Endothelial cell of umbilical vein (primary cell): Measurements from ENCODE around the gene WDR72.

Source experiments
- EZH2 ChIP-seq: IDR thresholded peaks from 2 replicates; pipeline ENCODE4 v1.6.1; 2012; ENCODE audit warnings: borderline replicate concordance, low read depth, mild to moderate bottlenecking, moderate library complexity, low read length, inconsistent platforms; ENCODE audit not compliant: severe bottlenecking
- FOS ChIP-seq: IDR thresholded peaks from 2 replicates; pipeline ENCODE4 v1.6.1; 2011; ENCODE audit warnings: mild to moderate bottlenecking, low read length, moderate library complexity, borderline replicate concordance; ENCODE audit not compliant: insufficient read depth
- GATA2 ChIP-seq: IDR thresholded peaks from 2 replicates; pipeline ENCODE4 v1.7.0; 2011; ENCODE audit warnings: low read depth, mild to moderate bottlenecking, moderate library complexity, mixed read lengths, low read length; ENCODE audit not compliant: insufficient read length, insufficient read depth
- JUN ChIP-seq: IDR thresholded peaks from 2 replicates; pipeline ENCODE4 v1.6.1; 2011; ENCODE audit warnings: borderline replicate concordance, low read depth; ENCODE audit not compliant: insufficient read length, insufficient read depth
- MYC ChIP-seq: IDR thresholded peaks from one replicate; pipeline ENCODE4 v1.6.1; 2011; ENCODE audit warnings: mild to moderate bottlenecking, low read depth, low read length
- POLR2A ChIP-seq: IDR thresholded peaks from 2 replicates; pipeline ENCODE4 v1.6.1; 2012; ENCODE audit warnings: low read depth, mild to moderate bottlenecking, control low read depth, low read length
- POLR2AphosphoS5 ChIP-seq: IDR thresholded peaks from 2 replicates; pipeline ENCODE4 v1.6.1; 2012; ENCODE audit warnings: low read depth, mild to moderate bottlenecking, control low read depth, low read length, moderate library complexity; ENCODE audit not compliant: insufficient read depth
- TF ChIP-seq, protein P1 (sequence below), 2 donors: IDR thresholded peaks; 1 replicate in 1 of 2; 2 replicates in 1 of 2; pipeline ENCODE4 v1.5.1; 2011; ENCODE audit warnings: low read length in 2 of 2, mild to moderate bottlenecking in 2 of 2, moderate library complexity in 2 of 2, control low read depth in 1 of 2, inconsistent platforms in 1 of 2, low read depth in 1 of 2; ENCODE audit not compliant: insufficient read depth in 1 of 2; ENCODE audit errors: extremely low read depth in 1 of 2
- TF ChIP-seq, protein P2 (sequence below): IDR thresholded peaks from 2 replicates; pipeline ENCODE4 v1.6.1; 2011; ENCODE audit not compliant: insufficient read depth, insufficient read length

DNA sequence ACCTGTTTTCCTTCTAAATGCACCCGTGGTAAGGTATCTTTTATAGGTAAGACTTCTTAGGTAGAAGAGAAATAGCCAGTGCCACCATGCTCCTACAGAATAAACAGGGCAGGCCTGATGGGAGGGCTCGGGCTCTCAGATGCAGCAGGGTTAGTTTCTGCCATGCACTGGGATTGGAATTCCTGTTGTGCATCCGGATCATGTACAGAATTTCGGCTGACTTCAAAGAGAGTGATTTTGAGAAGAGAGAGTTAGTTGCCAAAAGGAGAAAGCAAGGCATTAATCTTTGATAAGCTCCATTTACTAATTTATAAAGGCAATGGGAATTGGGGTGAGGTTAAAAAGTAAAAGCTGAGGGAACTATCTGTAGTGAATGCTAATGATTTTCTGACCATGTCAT lies 211.2 kb downstream of the WDR72 start:
- TF ChIP-seq, protein P1, sequence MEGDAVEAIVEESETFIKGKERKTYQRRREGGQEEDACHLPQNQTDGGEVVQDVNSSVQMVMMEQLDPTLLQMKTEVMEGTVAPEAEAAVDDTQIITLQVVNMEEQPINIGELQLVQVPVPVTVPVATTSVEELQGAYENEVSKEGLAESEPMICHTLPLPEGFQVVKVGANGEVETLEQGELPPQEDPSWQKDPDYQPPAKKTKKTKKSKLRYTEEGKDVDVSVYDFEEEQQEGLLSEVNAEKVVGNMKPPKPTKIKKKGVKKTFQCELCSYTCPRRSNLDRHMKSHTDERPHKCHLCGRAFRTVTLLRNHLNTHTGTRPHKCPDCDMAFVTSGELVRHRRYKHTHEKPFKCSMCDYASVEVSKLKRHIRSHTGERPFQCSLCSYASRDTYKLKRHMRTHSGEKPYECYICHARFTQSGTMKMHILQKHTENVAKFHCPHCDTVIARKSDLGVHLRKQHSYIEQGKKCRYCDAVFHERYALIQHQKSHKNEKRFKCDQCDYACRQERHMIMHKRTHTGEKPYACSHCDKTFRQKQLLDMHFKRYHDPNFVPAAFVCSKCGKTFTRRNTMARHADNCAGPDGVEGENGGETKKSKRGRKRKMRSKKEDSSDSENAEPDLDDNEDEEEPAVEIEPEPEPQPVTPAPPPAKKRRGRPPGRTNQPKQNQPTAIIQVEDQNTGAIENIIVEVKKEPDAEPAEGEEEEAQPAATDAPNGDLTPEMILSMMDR (IDR thresholded peaks at IDR 0.05; ENCODE audit: extremely low read depth in 1 of 2, insufficient read depth in 1 of 2, low read depth in 1 of 2, low read length in 2 of 2), result no peak
- TF ChIP-seq POLR2A (no peak), GATA2 (no peak), FOS (no peak), MYC (no peak), EZH2 (no peak), POLR2AphosphoS5 (no peak), JUN (no peak)
- TF ChIP-seq, protein P2, sequence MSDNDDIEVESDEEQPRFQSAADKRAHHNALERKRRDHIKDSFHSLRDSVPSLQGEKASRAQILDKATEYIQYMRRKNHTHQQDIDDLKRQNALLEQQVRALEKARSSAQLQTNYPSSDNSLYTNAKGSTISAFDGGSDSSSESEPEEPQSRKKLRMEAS, result no peak
